ENCODE data around the gene KCNT2.
A peak's percentile ranks its signal among the peaks of the same experiment; 100 is the strongest.
"Not testable (repeated sequence)": the region's sequence is repeated elsewhere in the genome, so short reads cannot be mapped to it uniquely, and the experiment has no call there.

The KCNT2 gene

DNA sequence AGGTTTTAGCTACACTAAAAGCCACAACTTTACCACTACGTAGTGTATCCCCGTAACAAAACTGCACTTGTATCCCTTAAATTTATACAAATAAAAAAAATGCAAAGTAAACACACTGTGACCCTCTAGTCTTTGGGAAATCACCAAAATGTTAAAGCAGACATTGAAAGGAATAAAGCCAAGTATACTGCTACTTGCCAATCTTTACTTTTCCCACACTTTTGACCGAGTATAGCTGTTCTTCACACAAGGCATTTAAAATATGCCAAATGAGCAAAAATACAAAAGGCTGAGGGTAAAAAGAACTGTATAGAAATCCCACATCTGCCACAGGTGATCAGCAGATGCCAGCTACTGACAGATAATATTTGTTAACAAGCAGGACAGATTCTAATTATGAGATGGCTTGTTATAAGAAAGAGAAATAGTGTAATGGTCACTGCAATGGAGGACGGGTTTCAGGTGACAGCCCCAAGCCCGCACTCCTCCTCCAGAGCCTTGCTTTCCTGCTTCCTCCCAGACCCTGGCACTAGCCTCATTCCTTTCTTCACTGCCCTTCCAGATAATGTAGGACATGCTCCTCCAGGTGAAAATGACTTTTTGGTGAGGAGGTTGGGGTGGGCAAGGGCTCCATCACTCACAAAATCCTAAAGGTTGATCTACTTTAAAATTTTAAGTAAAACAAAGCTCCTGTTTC is 18.1 kb downstream of the KCNT2 start:
- DNase-seq: no peak

DNA sequence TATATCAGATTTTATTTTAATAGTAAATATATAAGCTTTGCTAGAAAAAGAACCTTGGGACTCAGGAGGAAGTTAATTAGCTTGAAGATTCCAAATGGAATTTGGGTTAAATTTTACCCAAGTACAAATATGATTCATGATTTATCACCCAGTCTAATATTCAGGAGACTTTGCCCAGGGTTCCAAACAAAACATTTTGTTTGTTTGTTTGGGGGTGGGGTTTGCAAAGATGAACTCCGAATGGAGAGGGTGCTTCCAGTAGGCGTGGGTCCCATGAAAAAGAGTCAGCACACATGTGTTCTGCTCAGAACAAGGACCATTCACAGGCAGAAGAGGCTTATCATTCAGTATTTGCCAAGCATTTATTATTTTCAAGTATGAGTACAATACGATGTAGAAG is 23.5 kb downstream of the KCNT2 start:
- no peak for DNase-seq

DNA sequence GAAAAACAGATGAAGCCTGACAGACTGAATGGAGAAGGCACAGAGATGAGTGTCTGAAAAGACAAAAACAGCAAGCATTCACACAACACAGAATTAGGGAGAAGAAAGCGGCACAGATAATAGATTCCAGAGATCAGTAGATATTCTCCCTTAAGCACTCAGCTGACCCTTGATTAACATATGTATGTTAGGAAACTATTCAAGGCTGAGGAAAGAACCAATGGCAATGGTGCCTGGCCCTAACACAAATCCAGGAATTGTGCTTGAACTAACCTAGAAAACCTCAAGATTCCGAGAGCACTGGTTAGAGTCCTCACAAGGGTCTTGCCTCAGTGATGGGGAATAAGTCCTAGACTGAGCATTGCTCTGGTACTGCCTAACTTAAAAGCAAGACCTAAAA is 30.9 kb downstream of the KCNT2 start:
- DNase-seq: no peak

DNA sequence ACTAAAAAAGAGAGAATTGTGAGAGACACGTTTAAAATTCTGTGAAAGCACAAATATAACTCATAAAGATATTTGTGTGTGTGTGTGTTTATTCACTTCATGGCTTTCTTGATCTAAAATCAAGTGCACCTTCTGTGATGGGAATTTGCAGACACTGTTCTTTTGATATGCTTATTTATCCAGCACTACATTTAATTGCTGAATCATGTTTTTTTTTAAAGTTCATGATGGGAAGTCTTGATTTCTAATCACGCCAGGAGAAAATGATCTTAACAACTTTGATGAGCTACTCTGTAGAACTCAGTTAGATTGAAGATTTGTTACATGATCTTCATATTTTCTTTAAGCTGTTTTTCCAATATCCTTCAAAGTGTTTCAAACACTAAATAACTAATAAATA is 35.0 kb downstream of the KCNT2 start:
- DNase-seq: no peak

DNA sequence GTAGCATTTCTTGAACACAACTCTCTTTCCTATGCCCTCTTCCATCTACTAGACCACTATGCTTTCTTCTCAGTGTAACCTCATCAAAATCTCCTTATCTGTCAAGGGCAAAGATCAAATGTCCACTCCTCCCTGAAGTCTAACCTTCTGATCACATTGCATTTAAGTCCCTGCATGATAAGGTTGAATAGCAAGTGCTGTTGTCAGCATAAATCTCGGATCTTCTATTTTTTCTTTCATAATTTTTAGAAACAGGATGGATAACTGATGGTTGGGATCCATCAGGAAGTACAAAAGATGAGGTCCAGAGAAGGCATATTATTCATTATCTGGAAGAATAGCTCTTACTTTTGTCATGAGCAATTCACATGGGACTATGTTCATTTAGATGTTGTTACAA is 41.0 kb downstream of the KCNT2 start:
- DNase-seq: no peak

DNA sequence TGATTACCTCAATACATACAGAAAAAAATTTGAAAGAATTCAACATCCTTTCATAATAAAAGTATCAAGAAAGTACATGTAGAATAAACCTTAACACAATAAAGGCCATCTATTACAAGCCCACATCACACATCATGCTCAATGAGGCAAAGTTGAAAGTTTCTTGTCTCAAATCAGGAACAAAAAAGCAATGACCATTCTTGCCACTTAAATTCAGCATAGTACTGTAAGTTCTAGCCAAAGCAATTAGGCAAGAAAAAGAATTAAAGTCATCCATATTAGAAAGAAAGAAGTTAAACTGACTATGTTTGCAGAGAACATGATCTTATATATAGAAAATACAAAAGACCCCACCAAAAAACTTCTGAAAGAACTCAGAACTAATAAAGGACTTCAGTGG is 44.5 kb downstream of the KCNT2 start:
- DNase-seq: no peak

DNA sequence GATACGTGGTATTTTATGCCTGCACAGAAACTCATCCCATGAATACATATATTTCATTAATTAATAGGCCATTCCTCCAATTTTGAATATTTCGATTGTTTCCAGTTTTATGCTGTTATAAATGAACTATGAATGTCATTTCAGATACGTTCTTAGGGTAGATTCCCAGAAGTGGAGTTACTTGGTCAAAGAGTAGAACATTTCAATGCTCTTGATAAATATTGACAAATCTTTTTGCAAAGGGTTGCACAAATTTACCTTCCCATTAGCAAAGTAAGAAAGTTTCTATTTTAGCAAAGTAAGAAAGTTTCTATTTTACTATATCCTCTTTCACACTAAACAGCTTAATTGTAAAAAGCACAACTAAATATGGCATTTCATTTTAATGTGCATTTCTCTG is 48.9 kb downstream of the KCNT2 start:
- no peak for DNase-seq

DNA sequence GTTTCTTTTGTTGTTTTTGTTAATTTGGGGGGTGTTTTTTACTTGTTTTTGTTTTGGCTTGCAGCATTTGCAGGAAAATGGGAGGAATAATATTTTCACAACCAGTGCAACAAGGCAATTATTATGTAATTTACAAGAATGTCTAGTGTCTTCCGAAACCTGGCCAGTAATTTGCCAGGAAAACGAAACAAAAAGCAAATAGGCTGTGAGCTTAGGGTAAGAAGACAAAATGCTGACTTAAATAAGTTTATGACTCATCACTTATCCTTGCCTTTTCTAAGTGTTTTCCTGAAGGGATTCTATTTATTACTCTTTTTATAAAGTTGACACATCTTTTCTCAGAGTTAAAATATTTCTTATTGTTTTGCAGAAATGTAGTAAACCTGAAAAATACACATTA is 49.8 kb downstream of the KCNT2 start:
- DNase-seq: peak; percentile 58

DNA sequence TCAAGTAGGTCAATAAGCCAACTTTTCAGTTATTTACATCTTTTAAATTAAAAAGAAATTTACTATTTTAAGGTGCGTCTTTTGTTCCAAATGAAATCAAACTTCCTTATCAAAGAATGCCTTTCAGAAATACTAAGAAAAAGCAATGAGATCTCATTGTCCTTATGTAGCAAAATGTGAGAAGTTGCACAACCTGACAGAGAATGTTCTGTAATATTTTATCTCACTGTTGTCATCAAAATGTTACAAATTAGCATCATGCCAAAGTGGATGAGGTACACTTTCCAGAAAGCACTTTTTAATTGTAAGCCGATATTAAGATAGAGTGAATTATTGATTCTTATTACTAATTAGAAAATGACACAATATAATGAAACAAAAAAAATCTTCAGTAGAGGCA is 50.4 kb downstream of the KCNT2 start:
- DNase-seq: no peak

DNA sequence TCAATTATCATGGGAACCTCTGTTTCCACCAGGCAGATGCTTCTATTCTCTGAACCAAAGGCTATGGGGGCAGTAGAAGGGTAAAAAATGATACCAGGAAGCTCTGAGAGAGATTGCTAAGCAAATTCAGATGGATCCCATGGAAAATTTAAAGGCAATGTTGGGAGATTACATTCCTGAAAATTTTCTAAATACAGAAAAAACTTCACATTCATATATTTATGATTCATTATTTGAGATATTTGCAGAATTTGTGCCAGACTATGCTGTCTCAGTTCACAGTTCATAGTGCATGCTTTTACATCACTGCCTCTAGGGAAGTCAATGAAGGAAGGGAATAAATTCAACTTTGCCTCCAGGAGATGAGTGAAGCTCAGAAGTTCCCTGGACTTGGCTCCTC is 57.5 kb downstream of the KCNT2 start:
- no peak for DNase-seq

DNA sequence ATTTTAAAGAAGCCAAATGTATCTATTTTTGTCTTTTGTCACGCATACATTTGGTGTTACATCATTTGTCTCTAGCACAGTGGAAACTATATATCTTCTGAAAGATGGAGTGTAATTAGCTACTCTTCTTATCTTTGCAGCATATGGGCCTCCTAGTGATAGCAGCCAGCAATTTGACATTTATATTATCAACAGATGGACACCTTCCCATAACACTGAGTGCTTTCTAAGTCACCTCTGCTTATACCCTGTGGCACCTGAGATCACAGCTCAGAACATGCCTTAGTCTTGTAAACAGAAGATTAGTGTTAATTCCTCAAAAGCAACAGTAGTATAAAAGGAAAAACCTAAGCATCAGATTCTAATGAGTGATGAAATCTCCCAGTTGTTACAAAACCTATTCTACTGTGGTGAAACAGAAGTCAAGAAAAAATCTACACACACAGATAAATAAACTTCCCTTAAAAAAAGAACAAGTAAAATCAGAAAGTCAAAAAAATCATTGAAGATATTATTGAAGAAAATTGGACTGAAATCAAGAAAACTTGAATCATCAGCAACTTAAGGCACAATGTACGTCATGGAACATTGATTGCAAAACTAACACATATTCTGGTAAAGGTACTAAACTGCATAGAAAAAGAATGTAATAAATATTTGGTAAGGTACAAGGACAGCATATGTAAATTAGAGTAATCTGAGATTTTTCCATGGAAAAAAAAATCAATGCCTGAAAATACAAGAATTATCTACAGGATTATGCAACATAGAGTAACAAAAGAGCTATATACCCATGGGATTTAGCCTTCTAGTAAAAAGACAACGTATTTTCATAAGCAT is 61.7 kb downstream of the KCNT2 start:
- DNase-seq: no peak

DNA sequence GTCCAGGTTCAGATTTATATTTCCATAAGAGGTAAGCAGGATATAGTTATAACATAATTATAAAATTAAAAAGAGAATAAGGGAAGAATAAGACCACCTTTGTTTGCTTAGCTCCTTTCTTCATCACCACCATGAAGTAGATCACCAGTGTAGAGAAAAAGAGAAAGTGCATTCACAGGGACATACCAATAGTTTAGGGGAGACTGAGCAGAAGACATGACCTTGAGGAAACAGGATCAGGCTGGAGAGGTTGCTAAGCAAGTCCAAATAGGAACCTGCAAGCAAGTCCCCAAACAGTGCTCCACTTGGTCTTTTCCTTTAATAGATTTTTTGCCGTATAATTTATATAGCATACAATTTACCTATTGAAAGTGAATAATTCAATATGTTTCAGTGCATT is 63.0 kb downstream of the KCNT2 start:
- no peak for DNase-seq

DNA sequence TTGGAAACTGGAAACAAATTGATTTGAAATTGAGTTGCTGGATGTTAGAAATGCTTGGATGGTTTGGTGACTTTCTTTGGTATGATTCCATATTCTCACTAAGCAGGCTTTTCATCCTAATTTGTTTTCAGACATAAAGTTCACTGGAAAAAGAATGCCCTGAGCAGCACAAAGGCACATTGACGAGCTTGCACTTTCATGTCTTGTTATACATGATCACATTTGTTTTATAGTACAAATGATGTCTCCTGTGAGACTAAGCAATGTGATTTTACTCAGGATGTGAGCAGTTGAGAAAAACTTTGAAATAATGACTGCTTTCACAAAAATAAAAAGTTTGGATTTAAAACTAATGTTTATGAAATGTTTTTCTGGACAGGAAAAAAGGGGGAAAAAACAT is 63.6 kb downstream of the KCNT2 start:
- no peak for DNase-seq

DNA sequence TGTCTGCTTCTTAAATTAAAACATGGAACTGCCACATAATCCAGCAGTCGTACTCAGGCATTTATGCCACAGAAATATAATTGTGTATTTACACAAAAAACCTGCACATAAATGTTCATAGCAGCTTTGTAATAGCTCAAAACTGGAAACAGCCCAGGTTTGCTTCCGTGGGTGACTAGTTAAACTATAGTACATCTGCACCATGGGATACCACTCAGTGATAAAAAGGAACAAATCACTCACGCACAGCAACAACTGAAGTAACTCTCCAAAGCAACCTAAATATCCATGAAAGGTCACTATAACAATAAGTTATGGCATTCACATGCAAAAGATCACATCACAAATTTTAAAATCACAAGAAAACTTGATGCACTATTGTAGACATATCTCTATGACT is 64.4 kb downstream of the KCNT2 start:
- DNase-seq: no peak

DNA sequence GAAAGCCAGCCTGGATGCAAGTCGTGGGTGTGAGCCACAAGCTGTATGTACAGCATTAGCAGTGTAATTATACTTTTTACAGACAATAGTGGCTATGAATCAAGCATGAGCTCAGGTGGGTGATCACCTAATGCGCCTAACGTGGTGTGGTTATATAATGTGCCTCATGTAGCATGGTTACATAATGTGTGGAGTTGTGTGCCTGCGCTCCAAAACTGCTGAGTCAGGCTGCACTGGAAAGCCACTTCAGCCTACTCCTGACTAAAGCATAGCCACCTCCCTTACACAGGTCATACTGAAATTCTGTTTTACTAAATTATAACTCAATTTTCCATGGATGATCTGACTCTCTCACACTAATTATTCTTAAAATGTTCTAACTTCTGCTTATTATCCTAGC is 69.8 kb downstream of the KCNT2 start:
- DNase-seq: no peak

DNA sequence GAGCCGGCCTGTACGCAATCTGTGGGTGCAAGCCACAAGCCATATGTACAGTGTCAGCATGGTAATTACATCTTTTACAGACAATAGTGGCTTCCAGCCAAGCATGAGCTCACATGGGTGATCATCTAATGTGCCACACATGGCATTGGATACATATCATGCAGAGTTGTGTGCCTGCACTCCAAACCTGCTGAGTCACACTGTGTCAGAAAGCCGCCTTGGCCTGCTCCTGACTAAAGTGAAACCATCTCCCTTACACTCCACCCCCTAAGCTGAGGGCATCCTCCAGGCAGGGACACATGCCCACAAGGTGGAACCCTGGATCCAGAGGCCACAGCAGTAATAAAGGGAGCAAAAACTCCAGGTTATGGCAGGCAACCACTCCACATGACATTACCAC is 72.5 kb downstream of the KCNT2 start:
- no peak for DNase-seq

DNA sequence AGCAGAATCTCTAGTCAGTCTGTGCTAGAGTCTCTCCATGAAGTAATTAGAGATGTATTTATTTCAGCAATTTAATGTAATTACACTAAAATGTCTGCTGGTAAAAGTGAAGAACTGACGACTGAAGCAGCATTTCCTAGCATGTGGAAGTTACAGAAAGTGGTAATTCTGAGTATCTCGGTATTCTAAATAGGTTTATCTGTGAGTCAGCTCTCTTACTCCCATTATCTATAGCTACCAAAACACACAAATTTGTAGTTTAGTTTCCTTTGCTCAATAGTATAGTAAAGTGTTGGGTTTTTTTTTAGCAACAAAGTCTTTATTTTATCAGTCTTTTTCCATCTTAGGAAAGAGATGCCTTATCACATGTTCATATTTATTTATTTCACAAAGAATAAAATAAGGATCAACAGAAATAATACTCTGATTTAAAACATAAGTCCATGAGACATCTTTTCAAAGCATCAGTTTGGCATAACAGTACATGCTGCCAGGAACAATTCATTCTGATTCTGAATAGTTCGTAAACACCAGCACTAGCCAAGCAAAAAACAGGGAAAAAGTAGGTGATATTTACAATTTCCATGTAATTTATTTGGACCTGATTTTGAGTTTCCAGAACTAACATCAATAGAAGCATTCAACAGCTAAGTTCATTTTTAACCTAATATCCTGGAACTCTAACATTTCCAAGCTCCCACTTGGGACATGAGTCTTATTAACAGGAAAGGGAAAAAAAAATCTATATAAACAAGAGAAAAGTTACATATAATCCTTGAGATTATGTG is 76.3 kb downstream of the KCNT2 start:
- DNase-seq: no peak

DNA sequence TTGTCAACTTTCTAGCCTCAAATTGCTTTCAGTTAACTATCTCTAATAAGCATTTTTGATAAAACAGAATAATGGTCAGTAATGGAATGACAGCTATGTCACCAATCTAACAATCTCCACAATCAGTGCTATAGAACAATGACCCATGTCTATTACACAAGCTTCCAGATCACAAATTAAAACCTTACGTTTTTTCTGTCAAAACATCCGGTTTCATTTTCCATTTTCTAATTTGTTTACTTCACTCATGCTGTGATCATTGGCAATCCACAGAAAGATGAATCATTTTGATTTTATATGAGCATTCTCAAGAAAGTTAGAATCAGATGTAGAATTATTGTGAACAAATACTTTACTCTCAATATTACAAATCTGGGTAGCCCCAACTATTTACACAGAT is 80.3 kb downstream of the KCNT2 start:
- DNase-seq: no peak

DNA sequence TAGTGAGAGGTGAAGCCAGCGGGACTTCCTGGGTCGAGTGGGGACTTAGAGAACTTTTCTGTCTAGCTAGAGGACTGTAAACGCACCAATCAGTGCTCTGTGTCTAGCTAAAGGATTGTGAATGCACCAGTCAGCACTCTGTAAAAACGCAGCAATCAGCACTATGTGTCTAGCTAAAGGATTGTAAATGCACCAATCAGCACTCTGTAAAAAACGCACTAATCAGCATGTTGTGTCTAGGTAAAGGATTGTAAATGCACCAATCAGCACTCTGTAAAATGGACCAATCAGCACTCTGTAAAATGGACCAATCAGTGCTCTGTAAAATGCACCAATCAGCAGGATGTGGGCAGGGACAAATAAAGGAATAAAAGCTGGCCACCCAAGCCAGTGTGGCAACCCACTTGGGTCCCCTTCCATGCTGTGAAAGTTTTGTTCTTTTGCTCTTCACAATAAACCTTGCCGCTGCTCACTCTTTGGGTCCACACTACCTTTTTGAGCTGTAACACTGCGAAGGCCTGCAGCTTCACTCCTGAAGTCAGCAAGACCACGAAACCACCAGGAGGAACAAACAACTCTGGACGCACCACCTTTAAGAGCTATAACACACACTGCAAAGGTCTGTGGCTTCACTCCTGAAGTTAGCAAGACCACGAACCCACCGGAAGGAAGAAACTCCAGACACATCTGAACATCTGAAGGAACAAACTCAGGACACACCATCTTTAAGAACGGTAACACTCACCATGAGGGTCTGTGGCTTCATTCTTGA is 85.5 kb downstream of the KCNT2 start:
- not testable (repeated sequence) for DNase-seq

DNA sequence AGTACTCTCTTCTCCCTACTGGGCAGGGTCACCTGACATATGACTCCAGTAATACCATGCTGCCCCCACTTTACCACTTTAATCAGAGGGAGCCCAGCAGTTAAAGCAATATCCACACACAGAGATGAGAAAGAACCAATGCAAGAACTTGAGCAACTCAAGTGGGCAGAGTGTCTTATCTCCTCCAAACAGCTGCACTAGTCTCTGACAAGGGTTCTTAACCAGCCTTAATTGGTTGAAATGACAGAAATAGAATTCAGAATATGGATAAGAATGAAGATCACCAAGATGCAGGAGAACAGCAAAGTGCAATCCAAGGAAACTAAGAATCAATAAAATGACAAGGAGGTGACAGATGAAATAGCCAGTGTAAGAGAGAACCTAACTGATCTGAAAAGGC is 91.0 kb downstream of the KCNT2 start:
- DNase-seq: no peak

DNA sequence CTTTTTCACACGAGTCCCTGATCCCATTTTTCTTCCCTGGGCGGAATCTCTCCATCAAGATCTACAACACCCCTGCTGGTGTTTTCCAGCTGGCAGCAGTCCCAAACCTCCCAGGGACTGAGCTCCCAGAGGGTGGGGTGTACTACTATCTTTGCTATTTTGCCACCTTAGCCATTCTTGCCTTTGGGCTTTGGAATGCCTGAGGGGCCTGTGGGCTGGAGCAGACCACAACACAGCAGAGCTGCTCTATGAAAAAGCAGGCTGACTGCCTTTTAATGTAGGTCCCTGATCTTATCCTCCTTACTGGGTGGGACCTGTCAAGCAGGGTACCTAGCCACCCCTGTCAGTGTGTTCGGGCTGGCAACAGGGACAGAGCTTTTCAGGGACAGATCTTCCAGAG is 91.9 kb downstream of the KCNT2 start:
- no peak for DNase-seq

DNA sequence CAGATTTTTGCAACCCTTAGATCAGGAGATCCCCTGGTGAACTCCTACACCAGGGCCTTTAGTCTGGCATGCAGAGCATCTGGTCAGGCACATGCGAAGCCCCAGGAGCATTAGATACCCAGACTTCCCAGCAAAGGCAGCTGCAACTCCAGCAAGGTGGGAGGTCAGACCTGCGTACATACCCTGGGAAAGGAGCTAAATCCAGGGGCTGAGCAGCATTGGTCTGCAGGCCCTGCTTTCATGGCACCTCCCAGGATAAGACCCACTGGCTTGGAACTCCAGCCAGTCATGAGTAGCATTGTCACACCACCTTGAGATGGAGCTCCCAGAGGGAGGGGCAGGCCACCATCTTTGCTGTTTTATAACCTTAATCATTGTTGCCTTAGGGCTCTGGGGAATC is 92.3 kb downstream of the KCNT2 start:
- no peak for DNase-seq

DNA sequence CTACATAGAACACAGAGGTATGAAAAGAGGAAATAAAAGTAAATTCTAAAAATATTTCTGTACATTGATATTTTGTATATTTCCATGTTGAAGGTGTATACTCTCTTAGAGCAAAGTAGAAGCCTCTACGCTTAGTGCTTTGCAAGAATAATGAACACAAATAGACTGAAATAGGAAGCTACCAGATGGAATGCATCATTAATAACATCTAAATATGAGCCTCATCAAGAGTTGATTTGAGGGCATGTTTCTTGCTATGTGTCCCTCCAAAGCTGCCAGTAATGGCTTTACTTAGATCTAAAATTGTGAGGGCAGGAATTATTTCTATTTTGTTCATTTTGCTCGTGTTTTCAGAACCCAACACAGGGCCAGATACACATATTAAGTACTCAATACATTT is 94.4 kb downstream of the KCNT2 start:
- no peak for DNase-seq
